HL-60 (cell line): ENCODE data around the gene PTPN1.

Experiments
- DNase-seq, 2 experiments: peaks; one replicate each; pipeline ENCODE4 v3.0.0-alpha.2; 2010 to 2020; ENCODE audit warnings: low read depth in 1 of 2, low spot score in 1 of 2
- H3K27ac ChIP-seq: fragments of 250-450 bp; sonication (Bioruptor Pico); replicated peaks from 2 replicates; pipeline ENCODE4 v1.5.1; 2020; ENCODE audit warnings: mild to moderate bottlenecking, moderate library complexity
- H3K27me3 ChIP-seq: fragments of 250-450 bp; sonication (Bioruptor Pico); 2 replicates; pipeline ENCODE4 v1.5.1; 2021; ENCODE audit warnings: mild to moderate bottlenecking, moderate library complexity; ENCODE audit not compliant: insufficient read depth, poor library complexity, severe bottlenecking
- H3K4me3 ChIP-seq: replicated peaks from 2 replicates; pipeline ENCODE4 v1.5.1; 2011; ENCODE audit warnings: mild to moderate bottlenecking, control low read depth, low read length; ENCODE audit not compliant: insufficient read depth
- GABPA ChIP-seq: IDR thresholded peaks from 2 replicates; pipeline ENCODE4 v1.6.1; 2012; ENCODE audit warnings: low read depth
- POLR2AphosphoS5 ChIP-seq: IDR thresholded peaks from 2 replicates; pipeline ENCODE4 v1.6.1; 2012; ENCODE audit warnings: low read depth
- REST ChIP-seq: IDR thresholded peaks from 2 replicates; pipeline ENCODE4 v1.6.1; 2012; ENCODE audit warnings: low read depth; ENCODE audit not compliant: insufficient replicate concordance
- SPI1 ChIP-seq: IDR thresholded peaks from 2 replicates; pipeline ENCODE4 v1.6.1; 2012; ENCODE audit warnings: low read depth, mild to moderate bottlenecking, borderline replicate concordance
- TF ChIP-seq, protein P1 (sequence below): IDR thresholded peaks from one replicate; pipeline ENCODE4 v1.5.1; 2011; ENCODE audit warnings: low read length, control low read depth, inconsistent platforms; ENCODE audit not compliant: insufficient read depth

The PTPN1 gene

DNA sequence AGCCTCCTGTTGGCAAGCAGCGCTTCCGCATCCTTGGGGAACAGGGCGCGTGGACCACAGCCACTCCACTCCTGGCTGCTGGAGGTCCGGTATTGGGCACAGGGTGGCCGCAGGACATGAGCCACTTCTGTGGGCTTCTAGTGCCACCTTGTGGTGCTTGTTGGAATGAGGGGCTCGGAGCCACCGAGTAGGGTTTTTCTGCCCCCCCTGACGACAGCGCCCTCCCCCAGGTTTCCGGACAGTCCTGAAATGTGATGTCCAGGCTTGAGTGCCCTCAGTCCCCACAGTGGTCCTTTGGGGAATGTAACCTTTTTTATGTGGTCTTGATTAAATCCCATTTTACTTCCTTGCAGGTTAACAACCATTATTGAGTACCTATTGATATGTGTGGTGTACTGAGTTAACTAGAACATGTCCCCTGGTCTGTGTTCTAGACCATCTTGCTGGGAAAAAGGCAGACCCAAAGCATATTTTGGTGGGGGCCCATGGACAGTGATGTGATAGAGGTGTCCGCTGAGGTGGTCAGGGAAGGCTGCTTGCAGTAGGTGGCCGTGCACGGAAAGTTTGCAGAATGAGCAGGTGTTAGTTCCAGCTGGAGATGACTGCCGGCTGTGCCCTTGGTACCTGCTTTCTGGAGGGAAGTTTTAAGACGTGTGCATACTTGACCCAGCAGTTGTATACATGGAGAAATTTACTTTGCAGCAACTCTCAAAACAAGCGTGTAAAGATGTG is 70.0 kb downstream of the PTPN1 start:
- peak; percentile 20 to 36 for DNase-seq
- Histone ChIP-seq H3K4me3 (no peak overlapping the region), H3K27ac (no peak overlapping the region), H3K27me3 (no peaks in the 10 kb centered on the region)
- TF ChIP-seq, protein P1, sequence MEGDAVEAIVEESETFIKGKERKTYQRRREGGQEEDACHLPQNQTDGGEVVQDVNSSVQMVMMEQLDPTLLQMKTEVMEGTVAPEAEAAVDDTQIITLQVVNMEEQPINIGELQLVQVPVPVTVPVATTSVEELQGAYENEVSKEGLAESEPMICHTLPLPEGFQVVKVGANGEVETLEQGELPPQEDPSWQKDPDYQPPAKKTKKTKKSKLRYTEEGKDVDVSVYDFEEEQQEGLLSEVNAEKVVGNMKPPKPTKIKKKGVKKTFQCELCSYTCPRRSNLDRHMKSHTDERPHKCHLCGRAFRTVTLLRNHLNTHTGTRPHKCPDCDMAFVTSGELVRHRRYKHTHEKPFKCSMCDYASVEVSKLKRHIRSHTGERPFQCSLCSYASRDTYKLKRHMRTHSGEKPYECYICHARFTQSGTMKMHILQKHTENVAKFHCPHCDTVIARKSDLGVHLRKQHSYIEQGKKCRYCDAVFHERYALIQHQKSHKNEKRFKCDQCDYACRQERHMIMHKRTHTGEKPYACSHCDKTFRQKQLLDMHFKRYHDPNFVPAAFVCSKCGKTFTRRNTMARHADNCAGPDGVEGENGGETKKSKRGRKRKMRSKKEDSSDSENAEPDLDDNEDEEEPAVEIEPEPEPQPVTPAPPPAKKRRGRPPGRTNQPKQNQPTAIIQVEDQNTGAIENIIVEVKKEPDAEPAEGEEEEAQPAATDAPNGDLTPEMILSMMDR: peak; percentile 68
- TF ChIP-seq SPI1 (no peak), GABPA (no peak)

DNA sequence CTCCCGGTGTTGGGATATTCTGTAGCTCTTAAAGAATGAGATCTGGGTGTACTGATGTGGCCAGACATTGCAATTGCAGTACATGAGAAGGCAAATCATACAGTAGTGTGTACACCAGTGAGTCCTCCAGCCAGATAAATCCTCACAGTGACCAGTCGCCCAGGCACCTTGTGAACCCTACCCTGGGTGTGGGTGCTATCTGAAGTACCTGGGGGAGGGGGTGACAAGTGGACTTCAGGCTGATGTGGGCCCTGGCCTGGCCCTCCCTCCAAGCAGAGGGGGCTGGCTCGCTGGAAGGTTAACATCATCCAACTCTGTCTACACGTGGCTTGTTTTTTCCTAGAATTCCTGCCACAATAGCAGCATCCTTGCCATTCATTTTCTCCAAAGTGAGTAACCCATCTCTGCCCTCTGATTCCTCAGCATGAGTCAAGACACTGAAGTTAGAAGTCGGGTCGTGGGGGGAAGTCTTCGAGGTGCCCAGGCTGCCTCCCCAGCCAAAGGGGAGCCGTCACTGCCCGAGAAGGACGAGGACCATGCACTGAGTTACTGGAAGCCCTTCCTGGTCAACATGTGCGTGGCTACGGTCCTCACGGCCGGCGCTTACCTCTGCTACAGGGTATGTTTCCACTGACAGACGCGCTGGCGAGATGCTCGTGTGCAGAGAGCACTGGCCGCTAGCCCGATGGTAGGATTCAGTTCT is 70.8 kb downstream of the PTPN1 start:
- Histone ChIP-seq H3K4me3 (no peak overlapping the region), H3K27ac (no peak overlapping the region), H3K27me3 (no peaks in the 10 kb centered on the region)
- no peak for DNase-seq
- TF ChIP-seq, protein P1: no peak
- TF ChIP-seq REST: no peak
- no peak for TF ChIP-seq POLR2AphosphoS5
- TF ChIP-seq SPI1: no peak
- no peak for TF ChIP-seq GABPA

GRCh38 chr20:50582092-50582491 is 71.9 kb downstream of the PTPN1 start:
- Histone ChIP-seq H3K27me3 (no peaks in the 10 kb centered on the region), H3K4me3 (no peak overlapping the region), H3K27ac (no peak overlapping the region)
- no peak for DNase-seq
- TF ChIP-seq GABPA (no peak), POLR2AphosphoS5 (no peak), REST (no peak), SPI1 (no peak)
- TF ChIP-seq, protein P1: no peak
